Astrocyte (in vitro differentiated cells and primary cell): ENCODE data around the gene PIGN. TPM values are rescaled to one million over a fixed set of nuclear protein-coding genes. Genes with fewer than 3 reads are reported as not detected.

Experiments
- DNase-seq: peaks from one replicate; pipeline ENCODE4 v3.0.0-alpha.2; 2010; ENCODE audit warnings: low read depth
- FAIRE-seq: peaks from 2 replicates; lab custom pipeline; 2011; peaks lifted over from hg19 to GRCh38; lab: Jason Lieb, UNC
- H2AFZ ChIP-seq: 2 replicates; pipeline ENCODE4 v1.6.0; 2012; ENCODE audit warnings: low read depth, low read length, inconsistent platforms
- H3K27ac ChIP-seq: 2 replicates; pipeline ENCODE4 v1.5.1; 2011; ENCODE audit warnings: low read depth, low read length, inconsistent platforms
- H3K27me3 ChIP-seq: 2 replicates; pipeline ENCODE4 v1.6.0; 2011; ENCODE audit warnings: low read length, inconsistent platforms; ENCODE audit not compliant: insufficient read depth
- H3K36me3 ChIP-seq: 2 replicates; pipeline ENCODE4 v1.5.1; 2011; ENCODE audit warnings: low read length, inconsistent platforms; ENCODE audit not compliant: insufficient read depth
- H3K4me1 ChIP-seq: 2 replicates; pipeline ENCODE4 v1.5.1; 2011; ENCODE audit warnings: low read length, inconsistent platforms; ENCODE audit not compliant: insufficient read depth
- H3K4me2 ChIP-seq: 2 replicates; pipeline ENCODE4 v1.6.0; 2012; ENCODE audit warnings: low read length, inconsistent platforms
- H3K4me3 ChIP-seq: 2 replicates; pipeline ENCODE4 v1.5.1; 2011; ENCODE audit warnings: low read depth, mild to moderate bottlenecking, low read length, inconsistent platforms; ENCODE audit not compliant: insufficient read depth
- H3K79me2 ChIP-seq: 2 replicates; pipeline ENCODE4 v1.6.0; 2012; ENCODE audit warnings: mild to moderate bottlenecking, low read length, inconsistent platforms; ENCODE audit not compliant: insufficient read depth
- H3K9ac ChIP-seq: 2 replicates; pipeline ENCODE4 v1.6.0; 2012; ENCODE audit warnings: mild to moderate bottlenecking, low read length, inconsistent platforms
- H3K9me3 ChIP-seq: 2 replicates; pipeline ENCODE4 v1.5.1; 2012; ENCODE audit warnings: low read depth, mild to moderate bottlenecking, low read length, inconsistent platforms; ENCODE audit not compliant: insufficient read depth
- H4K20me1 ChIP-seq: 2 replicates; pipeline ENCODE4 v1.6.0; 2012; ENCODE audit warnings: low read length, inconsistent platforms; ENCODE audit not compliant: insufficient read depth
- H3K27ac Mint-ChIP-seq: one replicate; pipeline ENCODE4 v1.8.0; 2021; ENCODE audit warnings: mild to moderate bottlenecking, mixed read lengths; ENCODE audit not compliant: unreplicated experiment
- H3K27me3 Mint-ChIP-seq: one replicate; pipeline ENCODE4 v1.8.0; 2021; ENCODE audit warnings: low read depth, mixed read lengths; ENCODE audit not compliant: unreplicated experiment
- H3K36me3 Mint-ChIP-seq: one replicate; pipeline ENCODE4 v1.8.0; 2021; ENCODE audit warnings: low read depth, mixed read lengths; ENCODE audit not compliant: unreplicated experiment
- H3K4me1 Mint-ChIP-seq: one replicate; pipeline ENCODE4 v1.8.0; 2021; ENCODE audit warnings: low read depth, mixed read lengths; ENCODE audit not compliant: unreplicated experiment
- H3K4me3 Mint-ChIP-seq: one replicate; pipeline ENCODE4 v1.8.0; 2021; ENCODE audit warnings: mild to moderate bottlenecking, moderate library complexity, mixed read lengths; ENCODE audit not compliant: unreplicated experiment
- H3K9me3 Mint-ChIP-seq: one replicate; pipeline ENCODE4 v1.8.0; 2021; ENCODE audit warnings: mild to moderate bottlenecking, mixed read lengths; ENCODE audit not compliant: unreplicated experiment
- CTCF ChIP-seq: IDR thresholded peaks from 2 replicates; pipeline ENCODE4 v1.5.1; 2011; ENCODE audit warnings: low read depth, mild to moderate bottlenecking, inconsistent platforms, low read length, moderate library complexity; ENCODE audit not compliant: insufficient read depth
- EZH2 ChIP-seq: IDR thresholded peaks from 2 replicates; pipeline ENCODE4 v1.6.1; 2012; ENCODE audit warnings: mild to moderate bottlenecking, low read length, inconsistent platforms; ENCODE audit not compliant: insufficient read depth
- total RNA-seq: library from RNA; stranded (reverse); gene quantifications from 2 replicates; pipeline ENCODE4 v1.2.1, GENCODE V29; 2021

The PIGN gene
- total RNA-seq, 1 donor from 2014 or later, result 20.0 TPM

- no peak overlapping the region for H3K4me3 ChIP-seq
- no peaks in the 10 kb centered on the region for H3K9me3 ChIP-seq
- H3K4me2 ChIP-seq, result no peak overlapping the region
- H3K4me3 Mint-ChIP-seq, result no peak overlapping the region
- no peak overlapping the region for H3K27ac Mint-ChIP-seq
- peaks cover 17% of the 10 kb centered on the region for H3K4me1 Mint-ChIP-seq
- H3K79me2 ChIP-seq, result no peaks in the 10 kb centered on the region
- no peaks in the 10 kb centered on the region for H3K36me3 Mint-ChIP-seq
- H4K20me1 ChIP-seq, result no peaks in the 10 kb centered on the region
- H3K9me3 Mint-ChIP-seq, result peaks cover 2% of the 10 kb centered on the region
- no peaks in the 10 kb centered on the region for H3K4me1 ChIP-seq
- H3K27ac ChIP-seq, result no peak overlapping the region
- no peak for FAIRE-seq
- no peaks in the 10 kb centered on the region for H3K27me3 Mint-ChIP-seq
- H3K27me3 ChIP-seq, result no peaks in the 10 kb centered on the region
- H2AFZ ChIP-seq, result no peak overlapping the region
- TF ChIP-seq CTCF, result no peak
- no peak for TF ChIP-seq EZH2
- H3K36me3 ChIP-seq, result no peaks in the 10 kb centered on the region
- DNase-seq, result no peak
- no peak overlapping the region for H3K9ac ChIP-seq
These were observed 163.3 kb downstream of the PIGN start for GRCh38 chr18:62023536-62023935.

- FAIRE-seq (no peak), DNase-seq (peak; percentile 29)
- H3K4me1 ChIP-seq, result no peaks in the 10 kb centered on the region
- H3K79me2 ChIP-seq, result no peaks in the 10 kb centered on the region
- no peak overlapping the region for H3K27ac ChIP-seq
- no peaks in the 10 kb centered on the region for H3K9me3 ChIP-seq
- no peak overlapping the region for H3K4me2 ChIP-seq
- no peak for TF ChIP-seq CTCF
- no peak for TF ChIP-seq EZH2
- no peaks in the 10 kb centered on the region for H3K36me3 ChIP-seq
- H3K4me1 Mint-ChIP-seq, result peaks cover 4% of the 10 kb centered on the region
- peaks cover 2% of the 10 kb centered on the region for H3K9me3 Mint-ChIP-seq
- H3K4me3 Mint-ChIP-seq, result no peak overlapping the region
- H3K27me3 ChIP-seq, result no peaks in the 10 kb centered on the region
- H3K9ac ChIP-seq, result no peak overlapping the region
- H3K27me3 Mint-ChIP-seq, result no peaks in the 10 kb centered on the region
- H4K20me1 ChIP-seq, result no peaks in the 10 kb centered on the region
- H3K27ac Mint-ChIP-seq, result no peak overlapping the region
- no peak overlapping the region for H3K4me3 ChIP-seq
- H3K36me3 Mint-ChIP-seq, result no peaks in the 10 kb centered on the region
- no peak overlapping the region for H2AFZ ChIP-seq
These were observed 168.2 kb downstream of the PIGN start for GRCh38 chr18:62018759-62019041.

- no peak overlapping the region for H3K4me3 ChIP-seq
- peaks cover 2% of the 10 kb centered on the region for H3K9me3 Mint-ChIP-seq
- no peaks in the 10 kb centered on the region for H3K36me3 Mint-ChIP-seq
- FAIRE-seq (peak; percentile 85), DNase-seq (peak; percentile 65)
- no peaks in the 10 kb centered on the region for H3K79me2 ChIP-seq
- H3K27ac Mint-ChIP-seq, result no peak overlapping the region
- no peaks in the 10 kb centered on the region for H3K9me3 ChIP-seq
- peaks cover 4% of the 10 kb centered on the region for H3K4me1 Mint-ChIP-seq
- H3K36me3 ChIP-seq, result no peaks in the 10 kb centered on the region
- no peaks in the 10 kb centered on the region for H3K4me1 ChIP-seq
- H4K20me1 ChIP-seq, result no peaks in the 10 kb centered on the region
- no peak overlapping the region for H3K4me3 Mint-ChIP-seq
- no peak overlapping the region for H3K4me2 ChIP-seq
- H3K9ac ChIP-seq, result no peak overlapping the region
- no peaks in the 10 kb centered on the region for H3K27me3 Mint-ChIP-seq
- H3K27me3 ChIP-seq, result no peaks in the 10 kb centered on the region
- TF ChIP-seq EZH2 (no peak), CTCF (no peak)
- H3K27ac ChIP-seq, result no peak overlapping the region
- peak overlapping the region; percentile 1 for H2AFZ ChIP-seq
These were observed 168.7 kb downstream of the PIGN start for GRCh38 chr18:62018034-62018758.
